HEK293 (cell line): ENCODE data around the gene LASP1NB.
"Not testable (repeated sequence)": the region's sequence is repeated elsewhere in the genome, so short reads cannot be mapped to it uniquely, and the experiment has no call there.

Source experiments
- CTCF ChIA-PET: fragments of 350-600 bp; formaldehyde crosslinking; extraction: SDS; loops from one replicate; lab custom pipeline; 2021; ENCODE audit warnings: antibody characterized with exemption; lab: Yijun Ruan, JAX
- POLR2A ChIA-PET: fragments of 300-600 bp; formaldehyde crosslinking; extraction: SDS; loops from one replicate; lab custom pipeline; 2020; ENCODE audit warnings: antibody characterized with exemption, inconsistent platforms; lab: Yijun Ruan, JAX
- H3K27ac ChIP-seq: fragments of 200-500 bp; sonication (Bioruptor generic); 2 replicates; pipeline ENCODE4 v1.5.1; 2014; ENCODE audit warnings: low read depth, low read length, control low read depth, inconsistent platforms; ENCODE audit errors: extremely low read depth
- H3K36me3 ChIP-seq, 2 experiments: fragments of 200-500 bp in 1 of 2; sonication (Bioruptor generic) in 1 of 2; 1 replicate in 1 of 2; 2 replicates in 1 of 2; pipeline ENCODE4 v1.5.1; 2014 to 2017; ENCODE audit warnings: inconsistent platforms in 2 of 2, low read length in 2 of 2; ENCODE audit not compliant: control insufficient read depth in 2 of 2, insufficient read depth in 1 of 2
- H3K4me1 ChIP-seq: fragments of 200-500 bp; sonication (Bioruptor generic); 2 replicates; pipeline ENCODE4 v1.5.1; 2014; ENCODE audit warnings: mild to moderate bottlenecking, low read length, inconsistent platforms; ENCODE audit not compliant: control insufficient read depth, insufficient read depth
- H3K4me3 ChIP-seq: 2 replicates; pipeline ENCODE4 v1.5.1; 2011; ENCODE audit warnings: low read depth, mild to moderate bottlenecking, control low read depth, low read length, moderate library complexity
- H3K9me3 ChIP-seq: fragments of 200-500 bp; sonication (Bioruptor generic); 2 replicates; pipeline ENCODE4 v1.5.1; 2014; ENCODE audit warnings: low read depth, low read length, inconsistent platforms; ENCODE audit not compliant: control insufficient read depth, insufficient read depth
- BCL11B ChIP-seq: fragments of 450-650 bp; formaldehyde crosslinking; IDR thresholded peaks from 2 replicates; pipeline ENCODE4 v1.5.1; 2016; ENCODE audit warnings: low read depth, missing biosample characterization, missing genetic modification characterization
- IKZF3 ChIP-seq: fragments of 450-650 bp; IDR thresholded peaks from 2 replicates; pipeline ENCODE4 v1.5.0; 2018; ENCODE audit warnings: missing biosample characterization, mild to moderate bottlenecking, missing genetic modification characterization, moderate library complexity
- KLF8 ChIP-seq: fragments of 450-650 bp; formaldehyde crosslinking; IDR thresholded peaks from 2 replicates; pipeline ENCODE4 v1.5.1; 2016; ENCODE audit warnings: missing biosample characterization, missing genetic modification characterization
- MZF1 ChIP-seq: fragments of 450-650 bp; formaldehyde crosslinking; IDR thresholded peaks from 2 replicates; pipeline ENCODE4 v1.5.1; 2017; ENCODE audit warnings: missing biosample characterization, missing genetic modification characterization, borderline replicate concordance
- PRDM1 ChIP-seq: fragments of 450-650 bp; formaldehyde crosslinking; IDR thresholded peaks from 2 replicates; pipeline ENCODE4; 2016; ENCODE audit warnings: missing biosample characterization, missing genetic modification characterization
- REPIN1 ChIP-seq: fragments of 450-650 bp; formaldehyde crosslinking; IDR thresholded peaks from 2 replicates; pipeline ENCODE4 v1.5.1; 2017; ENCODE audit warnings: missing biosample characterization, missing genetic modification characterization, low read depth
- SCRT2 ChIP-seq: fragments of 450-650 bp; formaldehyde crosslinking; IDR thresholded peaks from 2 replicates; pipeline ENCODE4 v1.5.1; 2016; ENCODE audit warnings: missing biosample characterization, missing genetic modification characterization
- ZBTB1 ChIP-seq: fragments of 450-650 bp; formaldehyde crosslinking; IDR thresholded peaks from 2 replicates; pipeline ENCODE4 v1.5.1; 2016; ENCODE audit warnings: missing biosample characterization, missing genetic modification characterization
- ZNF138 ChIP-seq: fragments of 450-650 bp; formaldehyde crosslinking; IDR thresholded peaks from 2 replicates; pipeline ENCODE4 v1.5.1; 2016; ENCODE audit warnings: missing biosample characterization, missing genetic modification characterization, borderline replicate concordance
- ZNF155 ChIP-seq: fragments of 450-650 bp; formaldehyde crosslinking; IDR thresholded peaks from 2 replicates; pipeline ENCODE4 v1.5.1; 2016; ENCODE audit warnings: missing biosample characterization, missing genetic modification characterization
- ZNF16 ChIP-seq: fragments of 450-650 bp; formaldehyde crosslinking; IDR thresholded peaks from 2 replicates; pipeline ENCODE4 v1.5.1; 2016; ENCODE audit warnings: low read depth, missing biosample characterization, missing genetic modification characterization
- ZNF19 ChIP-seq: fragments of 450-650 bp; formaldehyde crosslinking; IDR thresholded peaks from 2 replicates; pipeline ENCODE4; 2016; ENCODE audit warnings: missing biosample characterization, missing genetic modification characterization, low read depth
- ZNF221 ChIP-seq: fragments of 450-650 bp; formaldehyde crosslinking; IDR thresholded peaks from 2 replicates; pipeline ENCODE4 v1.5.1; 2017; ENCODE audit warnings: missing biosample characterization, missing genetic modification characterization, borderline replicate concordance
- ZNF302 ChIP-seq: fragments of 450-650 bp; formaldehyde crosslinking; IDR thresholded peaks from 2 replicates; pipeline ENCODE4 v1.5.1; 2016; ENCODE audit warnings: missing biosample characterization, missing genetic modification characterization, low read depth
- ZNF626 ChIP-seq: fragments of 450-650 bp; sonication (Bioruptor Pico); formaldehyde crosslinking; IDR thresholded peaks from 2 replicates; pipeline ENCODE4 v1.5.1; 2018; ENCODE audit warnings: missing biosample characterization, missing genetic modification characterization, inconsistent platforms
- ZNF664 ChIP-seq: fragments of 450-650 bp; formaldehyde crosslinking; IDR thresholded peaks from 2 replicates; pipeline ENCODE4 v1.5.1; 2016; ENCODE audit warnings: missing biosample characterization, missing genetic modification characterization
- TF ChIP-seq, protein P1 (sequence below): fragments of 450-650 bp; formaldehyde crosslinking; IDR thresholded peaks from 2 replicates; pipeline ENCODE4 v1.5.1; 2016; ENCODE audit warnings: missing biosample characterization, missing genetic modification characterization, low read depth
- TF ChIP-seq, protein P2 (sequence below): fragments of 450-650 bp; formaldehyde crosslinking; IDR thresholded peaks from 2 replicates; pipeline ENCODE4 v1.5.1; 2016; ENCODE audit warnings: missing biosample characterization, missing genetic modification characterization
- TF ChIP-seq, protein P3 (sequence below): fragments of 450-650 bp; formaldehyde crosslinking; IDR thresholded peaks from 2 replicates; pipeline ENCODE4 v1.5.1; 2016; ENCODE audit warnings: missing biosample characterization, missing genetic modification characterization

Gene LASP1NB

GRCh38 chr17:38947189-38947588, 21.8 kb downstream of the LASP1NB start (continued):
- no peak for TF ChIP-seq KLF8
- TF ChIP-seq, protein P1, sequence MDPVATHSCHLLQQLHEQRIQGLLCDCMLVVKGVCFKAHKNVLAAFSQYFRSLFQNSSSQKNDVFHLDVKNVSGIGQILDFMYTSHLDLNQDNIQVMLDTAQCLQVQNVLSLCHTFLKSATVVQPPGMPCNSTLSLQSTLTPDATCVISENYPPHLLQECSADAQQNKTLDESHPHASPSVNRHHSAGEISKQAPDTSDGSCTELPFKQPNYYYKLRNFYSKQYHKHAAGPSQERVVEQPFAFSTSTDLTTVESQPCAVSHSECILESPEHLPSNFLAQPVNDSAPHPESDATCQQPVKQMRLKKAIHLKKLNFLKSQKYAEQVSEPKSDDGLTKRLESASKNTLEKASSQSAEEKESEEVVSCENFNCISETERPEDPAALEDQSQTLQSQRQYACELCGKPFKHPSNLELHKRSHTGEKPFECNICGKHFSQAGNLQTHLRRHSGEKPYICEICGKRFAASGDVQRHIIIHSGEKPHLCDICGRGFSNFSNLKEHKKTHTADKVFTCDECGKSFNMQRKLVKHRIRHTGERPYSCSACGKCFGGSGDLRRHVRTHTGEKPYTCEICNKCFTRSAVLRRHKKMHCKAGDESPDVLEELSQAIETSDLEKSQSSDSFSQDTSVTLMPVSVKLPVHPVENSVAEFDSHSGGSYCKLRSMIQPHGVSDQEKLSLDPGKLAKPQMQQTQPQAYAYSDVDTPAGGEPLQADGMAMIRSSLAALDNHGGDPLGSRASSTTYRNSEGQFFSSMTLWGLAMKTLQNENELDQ (tag by site-specific recombination), result no peak

- H3K9me3 ChIP-seq, H3K36me3 ChIP-seq, POLR2A ChIA-PET, H3K27ac ChIP-seq, H3K4me3 ChIP-seq, CTCF ChIA-PET, H3K4me1 ChIP-seq: not testable (repeated sequence)
- peak; percentile 92 for TF ChIP-seq ZNF664 (tag by site-specific recombination)
These were observed 28.4 kb downstream of the LASP1NB start for GRCh38 chr17:38953800-38954199.

- H3K36me3 ChIP-seq, result no peaks in the 10 kb centered on the region
- no peak overlapping the region for H3K27ac ChIP-seq
- no peak for TF ChIP-seq ZNF16 (tag by site-specific recombination)
- TF ChIP-seq ZNF626 (tag by site-specific recombination), result no peak
- TF ChIP-seq BCL11B (tag by site-specific recombination), result no peak
- no peak for TF ChIP-seq SCRT2 (tag by site-specific recombination)
- TF ChIP-seq ZBTB1 (tag by site-specific recombination), result no peak
- TF ChIP-seq MZF1 (tag by site-specific recombination), result no peak
- TF ChIP-seq PRDM1 (tag by site-specific recombination), result no peak
- no peak for TF ChIP-seq ZNF221
- TF ChIP-seq IKZF3 (tag by site-specific recombination), result no peak
- TF ChIP-seq ZNF302 (tag by site-specific recombination), result no peak
- TF ChIP-seq, protein P2, sequence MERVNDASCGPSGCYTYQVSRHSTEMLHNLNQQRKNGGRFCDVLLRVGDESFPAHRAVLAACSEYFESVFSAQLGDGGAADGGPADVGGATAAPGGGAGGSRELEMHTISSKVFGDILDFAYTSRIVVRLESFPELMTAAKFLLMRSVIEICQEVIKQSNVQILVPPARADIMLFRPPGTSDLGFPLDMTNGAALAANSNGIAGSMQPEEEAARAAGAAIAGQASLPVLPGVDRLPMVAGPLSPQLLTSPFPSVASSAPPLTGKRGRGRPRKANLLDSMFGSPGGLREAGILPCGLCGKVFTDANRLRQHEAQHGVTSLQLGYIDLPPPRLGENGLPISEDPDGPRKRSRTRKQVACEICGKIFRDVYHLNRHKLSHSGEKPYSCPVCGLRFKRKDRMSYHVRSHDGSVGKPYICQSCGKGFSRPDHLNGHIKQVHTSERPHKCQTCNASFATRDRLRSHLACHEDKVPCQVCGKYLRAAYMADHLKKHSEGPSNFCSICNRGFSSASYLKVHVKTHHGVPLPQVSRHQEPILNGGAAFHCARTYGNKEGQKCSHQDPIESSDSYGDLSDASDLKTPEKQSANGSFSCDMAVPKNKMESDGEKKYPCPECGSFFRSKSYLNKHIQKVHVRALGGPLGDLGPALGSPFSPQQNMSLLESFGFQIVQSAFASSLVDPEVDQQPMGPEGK (tag by site-specific recombination), result no peak
- TF ChIP-seq, protein P3, sequence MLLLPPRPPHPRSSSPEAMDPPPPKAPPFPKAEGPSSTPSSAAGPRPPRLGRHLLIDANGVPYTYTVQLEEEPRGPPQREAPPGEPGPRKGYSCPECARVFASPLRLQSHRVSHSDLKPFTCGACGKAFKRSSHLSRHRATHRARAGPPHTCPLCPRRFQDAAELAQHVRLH (tag by site-specific recombination), result no peak
- no peak for TF ChIP-seq ZNF138
- TF ChIP-seq ZNF155 (tag by site-specific recombination), result no peak
- no peak for TF ChIP-seq ZNF19
- TF ChIP-seq REPIN1 (tag by site-specific recombination), result no peak
- ChIA-PET POLR2A (interaction anchor here (0.5 to 1.4 kb wide), 3 partner anchors 35 to 839 kb away, joined by 3 to 4 read pairs (median 4); partner anchors contain the start of gene RPL23), CTCF (interaction anchor here (0.7 to 2.0 kb wide), 5 partner anchors 11 to 207 kb away, joined by 3 to 14 read pairs (median 4); no protein-coding TSS in a partner anchor)
- H3K4me3 ChIP-seq, result no peak overlapping the region
- no peaks in the 10 kb centered on the region for H3K9me3 ChIP-seq
- no peaks in the 10 kb centered on the region for H3K4me1 ChIP-seq
These were observed 32.9 kb downstream of the LASP1NB start for GRCh38 chr17:38958326-38958725.
